Lower leg skin (tissue), 4 donors: ENCODE data around the gene TENM4. TPM values are rescaled to one million over a fixed set of nuclear protein-coding genes. Genes with fewer than 3 reads are reported as not detected.

ENCODE experiments used
- DNase-seq, 2 donors: peaks; one replicate each; pipeline ENCODE4 v3.0.0-alpha.2; 2019; ENCODE audit warnings: low spot score in 2 of 2
- H3K4me3 ChIP-seq: fragments of 200-600 bp; sonication (generic); 2 replicates; pipeline ENCODE4 v1.5.1; 2017; ENCODE audit warnings: mild to moderate bottlenecking, low read depth; ENCODE audit not compliant: poor library complexity, severe bottlenecking
- CTCF ChIP-seq, 3 donors: fragments of 450-650 bp; IDR thresholded peaks; one replicate each; pipeline ENCODE4 v1.5.1; 2016; ENCODE audit warnings: antibody characterized with exemption in 3 of 3, mild to moderate bottlenecking in 3 of 3, moderate library complexity in 2 of 3
- POLR2A ChIP-seq, 2 donors: fragments of 450-650 bp; IDR thresholded peaks; one replicate each; pipeline ENCODE4 v1.6.1; 2016 to 2017; ENCODE audit warnings: antibody characterized with exemption in 2 of 2, mild to moderate bottlenecking in 1 of 2, moderate library complexity in 1 of 2
- WGBS, 2 donors: methylation state at CpG; one replicate each; pipeline ENCODE4 v1.1.5; 2018; 5-methylcytosine and 5-hydroxymethylcytosine counted together
- intact Hi-C: fragments of 100-400 bp; cut with DNase I; formaldehyde crosslinking; loops from one replicate; pipeline ENCODE4 v1.15.0; 2023; ENCODE audit warnings: low total_unique reads
- total RNA-seq, 4 donors: library from RNA; depleted of rRNA; stranded (reverse); fragments of >200 nt; gene quantifications; one replicate each; pipeline ENCODE4 v1.1.0, GENCODE V29; 2016

The TENM4 gene
- total RNA-seq, 4 donors from 2014 or later = 34.4 to 41.1 (median 36.6) TPM

GRCh38 chr11:78733031-78733430 is 707.8 kb downstream of the TENM4 start:
- no peak for DNase-seq
- H3K4me3 ChIP-seq = no peak overlapping the region
- TF ChIP-seq CTCF (IDR thresholded peaks at IDR 0.05) = no peak
- no peak for TF ChIP-seq POLR2A (IDR thresholded peaks at IDR 0.05)
- intact Hi-C loops = no loop called here

GRCh38 chr11:78732246-78732645 is 708.6 kb downstream of the TENM4 start:
- no peak for DNase-seq
- no peak overlapping the region for H3K4me3 ChIP-seq
- intact Hi-C loops = no loop called here
- TF ChIP-seq CTCF (IDR thresholded peaks at IDR 0.05) (no peak), POLR2A (IDR thresholded peaks at IDR 0.05) (no peak)
- WGBS, 2 donors = 94 to 95% methylated on average over 11 of the region's 11 CpGs

GRCh38 chr11:78731027-78731426 is 709.8 kb downstream of the TENM4 start:
- no peak for DNase-seq
- 81 to 89% methylated on average over 5 of the region's 5 CpGs for WGBS, 2 donors
- intact Hi-C loops = no loop called here
- H3K4me3 ChIP-seq = no peak overlapping the region
- TF ChIP-seq POLR2A (IDR thresholded peaks at IDR 0.05) (no peak), CTCF (IDR thresholded peaks at IDR 0.05) (no peak)

GRCh38 chr11:78730267-78730824 is 710.5 kb downstream of the TENM4 start:
- no peak overlapping the region for H3K4me3 ChIP-seq
- TF ChIP-seq POLR2A (IDR thresholded peaks at IDR 0.05) (no peak), CTCF (IDR thresholded peaks at IDR 0.05) (no peak)
- WGBS, 2 donors = 74 to 86% methylated on average over 8 of the region's 8 CpGs

GRCh38 chr11:78727816-78728215 is 713.0 kb downstream of the TENM4 start:
- intact Hi-C loops = no loop called here
- 64 to 78% methylated on average over 5 of the region's 5 CpGs for WGBS, 2 donors
- TF ChIP-seq POLR2A (IDR thresholded peaks at IDR 0.05) (no peak), CTCF (IDR thresholded peaks at IDR 0.05) (no peak)
- no peak overlapping the region for H3K4me3 ChIP-seq
- DNase-seq = no peak

More at GRCh38 chr11:78730267-78730824, 710.5 kb downstream of the TENM4 start:
- intact Hi-C loops = no loop called here
- no peak for DNase-seq

- no peak for TF ChIP-seq POLR2A (IDR thresholded peaks at IDR 0.05)
- TF ChIP-seq CTCF (IDR thresholded peaks at IDR 0.05) = no peak
Measured at GRCh38 chr11:78725200-78725599, 715.6 kb downstream of the TENM4 start.

More at GRCh38 chr11:78725200-78725599, 715.6 kb downstream of the TENM4 start:
- 89 to 92% methylated on average over 5 of the region's 5 CpGs for WGBS, 2 donors
- intact Hi-C loops = no loop called here
- no peak overlapping the region for H3K4me3 ChIP-seq
- no peak for DNase-seq
